DMS53 treated with DMSO at 0.1 percent for 48 hours (cell line): ENCODE results near the gene TEX11.
A peak's percentile ranks its signal among the peaks of the same experiment; 100 is the strongest.
"Not testable (repeated sequence)": the region's sequence is repeated elsewhere in the genome, so short reads cannot be mapped to it uniquely, and the experiment has no call there.

Source experiments
- DNase-seq: peaks from one replicate; lab custom pipeline; 2025; ENCODE audit not compliant: unreplicated experiment; lab: John Stamatoyannopoulos, UW

The TEX11 gene

GRCh38 chrX:70908541-70908940 lies at the start of gene TEX11:
Gene TEX11 (minus strand): TSS chrX:70908711. CDS start chrX:70907789, 922 bp downstream.
- no peak for DNase-seq

DNA sequence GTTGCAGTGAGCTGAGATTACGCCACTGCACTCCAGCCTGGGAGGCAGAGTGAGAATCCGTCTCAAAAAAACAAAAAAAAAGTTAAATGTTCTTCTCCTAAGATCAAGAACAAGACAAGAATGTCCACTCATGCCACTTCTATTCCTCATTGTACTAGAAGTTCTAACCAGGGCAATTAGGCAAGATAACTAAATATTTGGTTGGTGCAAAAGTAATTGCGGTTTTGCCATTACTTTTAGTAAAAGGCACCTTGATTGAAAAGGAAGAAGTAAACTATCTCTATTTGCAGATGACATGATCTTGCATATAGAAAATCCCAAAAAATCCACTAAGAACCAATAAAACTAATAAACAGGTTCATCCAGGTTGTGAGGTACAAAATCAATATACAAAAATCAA lies 46.4 kb upstream of the TEX11 start:
- no peak for DNase-seq

DNA sequence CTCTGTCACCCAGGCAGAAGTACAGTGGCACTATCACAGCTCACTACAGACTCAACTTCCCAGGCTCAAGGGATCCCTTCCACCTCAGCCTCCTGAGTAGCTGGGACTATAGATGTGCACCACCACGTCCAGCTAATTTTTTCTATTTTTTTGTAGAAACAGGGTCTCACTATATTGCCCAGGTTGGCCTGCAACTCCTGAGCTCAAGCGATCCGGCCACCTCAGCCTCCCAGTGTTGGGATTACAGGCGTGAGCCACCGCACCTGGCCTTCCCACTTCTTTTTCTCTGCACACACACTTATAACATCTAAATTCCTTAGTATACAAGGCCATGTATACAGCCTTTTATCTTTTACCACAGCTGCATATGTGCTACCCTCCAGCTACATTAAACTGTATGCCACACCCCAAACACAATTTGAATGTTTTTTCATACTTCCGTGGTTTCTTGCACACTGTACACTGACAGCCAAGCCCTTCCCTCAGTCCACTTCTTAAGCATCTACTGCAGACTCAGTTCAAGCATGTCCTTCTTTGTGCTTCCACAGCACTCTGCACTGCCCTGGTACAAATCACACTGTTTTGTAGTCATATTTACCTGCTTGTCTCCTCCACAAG lies 15.9 kb upstream of the TEX11 start:
- no peak for DNase-seq

GRCh38 chrX:70922774-70923473 lies 14.4 kb upstream of the TEX11 start:
- no peak for DNase-seq

GRCh38 chrX:70921709-70922352 lies 13.3 kb upstream of the TEX11 start:
- DNase-seq = no peak

DNA sequence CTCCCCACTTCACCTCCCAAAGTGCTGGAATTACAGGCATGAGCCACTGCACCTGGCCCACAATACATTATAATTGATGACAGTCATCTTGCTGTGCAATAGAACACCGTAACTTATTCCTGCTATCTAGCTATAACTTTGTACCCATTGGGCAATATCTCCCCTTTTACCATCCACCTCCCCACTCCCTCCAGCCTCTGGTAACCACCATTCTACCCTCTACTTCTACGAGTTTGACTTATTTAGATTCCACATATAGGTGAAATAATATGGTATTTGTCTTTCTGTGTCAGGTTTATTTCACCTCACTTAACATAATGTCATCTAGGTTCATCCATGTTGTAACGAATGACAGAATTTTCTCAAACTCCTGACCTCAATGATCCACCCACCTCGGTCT lies 8.2 kb upstream of the TEX11 start:
- DNase-seq = no peak

DNA sequence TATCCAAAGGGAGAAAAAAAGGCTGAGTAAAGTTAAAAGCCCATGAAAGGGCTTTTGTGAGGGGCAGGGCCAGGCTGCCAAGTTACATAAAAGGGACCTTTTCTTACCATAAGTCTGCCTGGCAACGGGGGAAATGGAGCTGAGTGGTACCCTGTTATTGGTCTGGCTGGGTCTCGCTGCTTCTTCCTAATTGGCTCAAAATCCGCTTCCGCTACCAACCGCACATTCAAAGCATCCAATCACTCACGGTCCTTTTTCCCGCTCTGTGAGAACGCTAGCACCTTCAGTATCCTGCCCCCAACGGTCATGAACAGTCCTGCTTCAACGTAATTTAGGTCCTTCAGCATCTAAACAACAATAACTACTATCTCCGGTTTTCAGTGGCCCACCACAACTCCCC lies 611 bp downstream of the TEX11 start:
- no peak for DNase-seq

GRCh38 chrX:70901465-70901864 lies 7.0 kb downstream of the TEX11 start:
- no peak for DNase-seq

DNA sequence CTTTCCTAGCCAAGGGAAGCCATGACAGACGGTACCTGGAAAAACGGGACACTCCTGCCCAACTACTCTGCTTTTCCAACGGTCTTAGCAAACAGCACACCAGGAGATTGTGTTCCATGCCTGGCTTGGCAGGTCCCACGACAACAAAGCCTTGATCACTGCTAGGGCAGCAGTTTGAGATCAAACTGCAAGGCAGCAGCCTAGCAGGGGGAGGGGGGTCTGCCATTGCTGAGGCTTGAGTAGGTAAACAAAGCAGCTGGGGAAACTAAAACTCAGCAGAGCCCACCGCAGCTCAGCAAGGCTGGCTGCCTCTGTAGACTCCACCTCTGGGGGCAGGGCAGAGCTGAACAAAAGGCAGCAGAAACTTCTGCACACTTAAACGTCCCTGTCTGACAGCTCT lies 18.1 kb downstream of the TEX11 start:
- not testable (repeated sequence) for DNase-seq

- no peak for DNase-seq
Measured at GRCh38 chrX:70878902-70879301, 29.6 kb downstream of the TEX11 start.

GRCh38 chrX:70852294-70852693 lies 56.2 kb downstream of the TEX11 start:
- DNase-seq = no peak

DNA sequence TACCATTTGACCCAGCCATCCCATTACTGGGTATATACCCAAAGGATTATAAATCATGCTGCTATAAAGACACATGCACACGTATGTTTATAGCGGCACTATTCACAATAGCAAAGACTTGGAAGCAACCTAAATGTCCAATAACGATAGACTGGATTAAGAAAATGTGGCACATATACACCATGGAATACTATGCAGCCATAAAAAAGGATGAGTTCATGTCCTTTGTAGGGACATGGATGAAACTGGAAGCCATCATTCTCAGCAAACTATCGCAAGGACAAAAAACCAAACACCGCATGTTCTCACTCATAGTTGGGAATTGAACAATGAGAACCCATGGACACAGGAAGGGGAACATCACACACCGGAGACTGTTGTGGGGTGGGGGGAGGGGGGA lies 64.4 kb downstream of the TEX11 start:
- DNase-seq = not testable (repeated sequence)

DNA sequence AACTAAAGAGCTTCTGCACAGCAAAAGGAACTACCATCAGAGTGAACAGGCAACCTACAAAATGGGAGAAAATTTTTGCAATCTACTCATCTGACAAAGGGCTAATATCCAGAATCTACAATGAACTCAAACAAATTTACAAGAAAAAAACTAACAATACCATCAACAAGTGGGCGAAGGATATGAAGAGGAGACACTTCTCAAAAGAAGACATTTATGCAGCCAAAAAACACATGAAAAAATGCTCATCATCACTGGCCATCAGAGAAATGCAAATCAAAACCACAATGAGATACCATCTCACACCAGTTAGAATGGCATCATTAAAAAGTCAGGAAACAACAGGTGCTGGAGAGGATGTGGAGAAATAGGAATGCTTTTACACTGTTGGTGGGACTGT lies 64.9 kb downstream of the TEX11 start:
- DNase-seq = not testable (repeated sequence)

GRCh38 chrX:70834589-70834988 lies 73.9 kb downstream of the TEX11 start:
- no peak for DNase-seq

DNA sequence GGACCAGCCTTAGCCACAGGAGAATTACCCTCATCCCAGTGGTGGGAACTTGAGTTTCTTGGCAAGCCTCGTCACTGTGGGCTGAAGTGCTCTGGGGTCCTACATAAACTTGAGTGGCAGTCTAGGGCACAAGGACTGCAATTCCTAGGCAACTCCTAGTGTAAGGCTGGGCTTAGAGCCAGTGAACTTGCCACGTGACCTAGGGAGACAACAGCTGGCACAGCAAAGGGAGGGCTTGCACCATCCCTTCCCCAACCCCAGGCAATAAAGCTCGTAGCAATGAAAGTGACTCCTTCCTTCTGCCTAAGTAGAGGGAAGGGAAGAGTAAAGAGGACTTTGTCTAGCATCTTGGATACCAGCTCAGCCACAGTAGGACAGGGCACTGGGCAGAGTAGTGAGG lies 81.8 kb downstream of the TEX11 start:
- no peak for DNase-seq

- DNase-seq = no peak
Measured at GRCh38 chrX:70825366-70825765, 83.1 kb downstream of the TEX11 start.

GRCh38 chrX:70808942-70809940 lies 99.3 kb downstream of the TEX11 start:
- no peak for DNase-seq

DNA sequence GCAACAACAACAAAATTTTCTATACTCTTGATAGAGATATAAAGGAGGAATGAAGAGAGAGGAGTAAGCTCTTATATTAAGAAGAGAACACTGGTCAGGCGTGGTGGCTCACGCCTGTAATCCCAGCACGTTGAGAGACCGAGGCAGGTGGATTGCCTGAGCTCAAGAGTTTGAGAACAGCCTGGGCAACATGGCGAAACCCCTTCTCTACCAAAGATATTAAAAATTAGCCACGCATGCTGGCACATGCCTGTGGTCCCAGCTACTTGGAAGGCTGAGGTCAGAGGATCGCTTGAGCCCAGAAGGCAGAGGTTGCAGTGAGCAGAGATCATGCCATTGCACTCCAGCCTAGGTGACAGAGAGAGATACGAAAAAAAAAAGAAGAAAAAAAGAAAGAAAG lies 102.4 kb downstream of the TEX11 start:
- DNase-seq = no peak

DNA sequence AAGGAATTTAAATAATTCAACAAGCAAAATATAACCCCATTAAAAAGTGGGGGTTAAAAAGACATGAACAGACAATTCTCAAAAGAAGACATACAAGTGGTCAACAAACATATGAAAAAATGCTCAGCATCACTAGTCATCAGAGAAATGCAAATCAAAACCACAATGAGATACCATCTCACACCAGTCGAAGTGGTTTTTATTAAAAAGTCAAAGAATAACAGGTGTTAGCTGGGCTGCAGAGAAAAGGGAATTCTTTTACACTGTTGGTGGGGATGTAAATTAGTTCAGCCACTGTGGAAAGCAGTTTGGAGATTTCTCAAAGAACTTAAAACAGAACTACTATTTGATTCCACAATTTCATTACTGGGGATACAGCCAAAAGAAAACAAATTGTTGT lies 111.8 kb downstream of the TEX11 start:
- not testable (repeated sequence) for DNase-seq

- DNase-seq = no peak
Measured at GRCh38 chrX:70774223-70774622, 134.3 kb downstream of the TEX11 start.

DNA sequence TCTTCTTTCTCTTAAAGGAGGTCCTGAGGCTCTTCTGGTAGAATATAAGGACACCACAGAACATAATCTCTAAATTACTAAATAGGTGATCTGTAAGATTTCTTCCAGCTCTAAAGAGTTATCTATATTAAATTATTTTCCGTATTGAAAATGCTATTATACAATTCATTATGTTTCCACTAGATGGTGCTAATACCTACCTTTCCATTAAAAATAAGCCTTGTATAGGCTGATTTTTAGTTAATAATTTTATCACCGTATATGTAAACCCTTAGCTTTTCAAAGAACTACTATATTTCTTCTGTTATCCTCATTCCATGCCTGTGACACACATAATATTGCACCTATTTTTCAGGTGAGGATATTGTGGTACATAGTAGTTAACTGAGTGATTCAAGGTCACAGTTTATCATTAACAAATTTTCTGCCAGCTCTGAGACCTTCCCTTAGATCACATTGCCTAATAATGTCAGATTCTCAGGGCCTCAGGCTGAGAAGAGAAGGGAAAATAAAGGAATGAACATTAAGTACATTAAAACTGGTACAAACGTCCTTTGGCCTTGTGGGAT lies 138.8 kb downstream of the TEX11 start:
- DNase-seq = peak; percentile 18
